ENCODE measurements around the gene CCNB1.

- TF ChIP-seq EZH2 (IDR thresholded peaks at IDR 0.05; ENCODE audit: borderline replicate concordance, low read depth, low read length, severe bottlenecking) = no peak
- no peak for TF ChIP-seq CTCF (IDR thresholded peaks at IDR 0.05; ENCODE audit: borderline replicate concordance, extremely low read depth, low read length, poor library complexity, severe bottlenecking)
Observed at GRCh38 chr5:69129413-69129812, 37.5 kb upstream of the CCNB1 start.
